Thyroid gland (tissue), 4 donors: ENCODE results near the gene MLLT6.

Experiments
- CTCF ChIP-seq, 6 experiments: fragments of 200-600 bp in 3 of 6; fragments of 450-650 bp in 3 of 6; sonication (generic) in 3 of 6; IDR thresholded peaks; one replicate each; pipeline ENCODE4 v1.5.1; 2016 to 2019; ENCODE audit warnings: antibody characterized with exemption in 6 of 6, mild to moderate bottlenecking in 2 of 6, inconsistent platforms in 1 of 6, moderate library complexity in 1 of 6
- POLR2A ChIP-seq, 2 donors: fragments of 450-650 bp; IDR thresholded peaks; one replicate each; pipeline ENCODE4 v1.6.1; 2017; ENCODE audit warnings: antibody characterized with exemption in 2 of 2, mild to moderate bottlenecking in 2 of 2, moderate library complexity in 1 of 2

- TF ChIP-seq POLR2A (IDR thresholded peaks at IDR 0.05) (no peak), CTCF (IDR thresholded peaks at IDR 0.05) (no peak)
Observed at GRCh38 chr17:38731526-38732294, 26.6 kb downstream of the MLLT6 start.
